Coronary artery (tissue), 2 donors: ENCODE data around the gene HSPA5.

Source experiments
- DNase-seq: peaks from one replicate; pipeline ENCODE4 v3.0.0-alpha.2; 2017; ENCODE audit warnings: low spot score
- H3K27ac ChIP-seq, 2 donors: fragments of 200-600 bp; sonication (generic); one replicate each; pipeline ENCODE4 v1.5.1; 2016 to 2019
- H3K4me3 ChIP-seq: fragments of 200-600 bp; sonication (generic); 2 replicates; pipeline ENCODE4 v1.5.1; 2016; ENCODE audit warnings: mild to moderate bottlenecking, moderate library complexity
- TF ChIP-seq, protein P1 (sequence below): fragments of 200-600 bp; sonication (generic); IDR thresholded peaks from one replicate; pipeline ENCODE4 v1.5.1; 2019; ENCODE audit warnings: antibody characterized with exemption

HSPA5 gene

DNA sequence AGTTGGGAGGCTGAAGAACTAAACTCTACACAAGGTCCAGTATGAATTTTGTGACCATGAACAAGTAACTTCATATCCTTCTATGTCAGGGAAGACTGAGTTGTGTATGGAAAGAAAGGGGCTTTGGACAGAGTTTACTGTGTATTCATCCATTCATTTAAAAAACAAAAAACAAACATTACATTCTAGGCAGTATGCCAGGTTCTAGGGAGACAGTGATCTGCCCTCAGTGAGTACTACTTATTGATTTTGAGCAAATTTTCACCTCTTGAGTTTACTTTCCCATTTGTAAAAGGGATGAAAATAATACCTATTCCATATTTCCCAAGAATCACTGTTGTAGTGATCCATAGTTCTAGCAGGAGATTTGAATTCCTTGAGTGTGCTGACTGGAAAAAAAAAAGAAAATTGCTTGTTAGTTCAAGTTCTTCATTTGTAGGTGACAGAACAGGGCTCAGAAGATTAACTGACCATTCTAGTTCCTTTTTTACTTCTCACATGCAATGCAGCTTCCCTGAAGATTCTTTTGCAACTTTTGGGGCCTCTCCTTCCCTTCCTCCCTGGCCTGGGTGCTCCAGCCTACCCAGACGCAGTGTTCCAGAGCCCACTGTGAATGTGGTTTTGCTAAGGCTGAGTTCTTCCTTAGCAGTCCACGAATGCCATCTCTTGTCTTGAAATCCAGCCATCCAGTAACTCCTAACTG, 17.8 kb upstream of the HSPA5 start:
- Histone ChIP-seq H3K4me3 (no peak overlapping the region), H3K27ac (no peak overlapping the region)
- no peak for DNase-seq
- TF ChIP-seq, protein P1, sequence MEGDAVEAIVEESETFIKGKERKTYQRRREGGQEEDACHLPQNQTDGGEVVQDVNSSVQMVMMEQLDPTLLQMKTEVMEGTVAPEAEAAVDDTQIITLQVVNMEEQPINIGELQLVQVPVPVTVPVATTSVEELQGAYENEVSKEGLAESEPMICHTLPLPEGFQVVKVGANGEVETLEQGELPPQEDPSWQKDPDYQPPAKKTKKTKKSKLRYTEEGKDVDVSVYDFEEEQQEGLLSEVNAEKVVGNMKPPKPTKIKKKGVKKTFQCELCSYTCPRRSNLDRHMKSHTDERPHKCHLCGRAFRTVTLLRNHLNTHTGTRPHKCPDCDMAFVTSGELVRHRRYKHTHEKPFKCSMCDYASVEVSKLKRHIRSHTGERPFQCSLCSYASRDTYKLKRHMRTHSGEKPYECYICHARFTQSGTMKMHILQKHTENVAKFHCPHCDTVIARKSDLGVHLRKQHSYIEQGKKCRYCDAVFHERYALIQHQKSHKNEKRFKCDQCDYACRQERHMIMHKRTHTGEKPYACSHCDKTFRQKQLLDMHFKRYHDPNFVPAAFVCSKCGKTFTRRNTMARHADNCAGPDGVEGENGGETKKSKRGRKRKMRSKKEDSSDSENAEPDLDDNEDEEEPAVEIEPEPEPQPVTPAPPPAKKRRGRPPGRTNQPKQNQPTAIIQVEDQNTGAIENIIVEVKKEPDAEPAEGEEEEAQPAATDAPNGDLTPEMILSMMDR = no peak

DNA sequence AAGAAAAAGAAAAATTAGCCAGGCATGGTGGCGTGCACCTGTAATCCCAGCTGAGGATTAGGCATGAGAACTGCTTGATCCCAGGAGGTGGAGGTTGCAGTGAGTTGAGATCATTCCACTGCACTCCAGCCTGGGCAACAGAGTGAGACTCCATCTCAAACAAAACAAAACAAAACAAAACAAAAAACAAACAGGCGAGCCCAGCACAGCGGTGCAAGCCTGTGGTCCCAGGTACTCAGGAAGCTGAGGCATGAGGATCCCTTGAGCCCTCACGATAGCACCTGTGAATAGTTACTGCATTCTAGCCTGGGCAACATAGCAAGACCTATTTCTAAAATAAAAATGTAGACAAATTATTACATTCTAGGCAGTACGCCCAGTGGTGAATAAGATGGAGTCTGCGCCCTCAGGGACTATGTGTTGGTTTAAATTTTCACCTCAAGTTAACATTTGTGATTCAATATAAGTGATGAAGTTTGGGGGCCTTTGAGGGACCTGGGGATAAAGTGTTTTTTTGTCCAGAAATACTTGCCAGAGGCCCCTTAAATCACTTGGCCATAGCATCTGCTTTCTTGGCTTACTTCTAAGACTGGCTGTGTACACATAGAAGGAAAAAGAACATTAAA, 17.1 kb upstream of the HSPA5 start:
- H3K4me3 ChIP-seq = no peak overlapping the region
- H3K27ac ChIP-seq = no peak overlapping the region
- TF ChIP-seq, protein P1 = no peak
- no peak for DNase-seq

DNA sequence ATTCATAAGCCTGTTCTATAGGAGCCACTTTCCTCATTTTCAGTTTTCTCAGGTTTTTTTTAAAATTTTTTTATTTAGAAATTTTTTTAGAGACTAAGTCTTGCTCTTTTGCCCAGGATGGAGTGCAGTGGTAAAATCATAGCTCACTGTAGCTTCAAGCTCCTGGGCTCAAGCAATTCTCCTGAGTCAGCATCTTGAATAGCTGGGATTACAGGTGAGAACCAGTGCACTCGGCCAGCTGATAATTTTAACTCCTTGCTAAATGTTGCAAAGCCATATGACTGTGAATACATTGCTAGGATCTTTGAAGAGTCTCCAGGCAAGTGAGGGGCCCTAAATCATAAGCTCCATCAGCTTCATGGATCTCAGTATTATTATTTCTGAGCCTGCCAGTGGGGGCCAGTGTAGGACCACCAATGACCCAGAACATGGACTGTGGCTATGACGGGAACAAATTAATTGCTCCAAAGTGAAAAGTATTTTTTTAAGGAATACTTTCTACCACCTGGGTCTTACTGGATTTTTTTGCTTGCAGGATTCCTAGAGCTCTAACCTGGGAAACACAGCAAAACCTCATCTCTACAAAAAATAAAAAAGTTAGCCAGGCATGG, 14.7 kb upstream of the HSPA5 start:
- TF ChIP-seq, protein P1 = no peak
- no peak for DNase-seq
- no peak overlapping the region for H3K27ac ChIP-seq
- no peak overlapping the region for H3K4me3 ChIP-seq

DNA sequence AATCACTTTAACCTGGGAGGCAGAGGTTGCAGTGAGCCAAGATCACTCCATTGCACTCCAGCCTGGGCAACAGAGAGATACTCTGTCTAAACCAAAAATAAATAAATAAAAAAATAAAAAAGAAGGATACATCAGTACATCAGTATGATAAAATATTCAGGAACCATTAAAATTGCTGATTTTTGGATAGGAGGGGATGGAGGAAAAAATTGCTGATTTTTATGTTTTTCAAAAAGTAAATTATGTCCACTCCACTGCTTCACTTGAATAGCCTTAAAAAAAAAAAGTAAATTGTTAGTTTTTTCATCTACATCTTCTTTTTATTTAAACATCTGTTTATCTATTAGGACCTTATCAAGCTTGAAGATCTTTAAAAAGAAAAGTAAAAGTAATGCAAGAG, 13.1 kb upstream of the HSPA5 start:
- no peak for DNase-seq
- Histone ChIP-seq H3K27ac (no peak overlapping the region), H3K4me3 (no peak overlapping the region)
- TF ChIP-seq, protein P1 = no peak

DNA sequence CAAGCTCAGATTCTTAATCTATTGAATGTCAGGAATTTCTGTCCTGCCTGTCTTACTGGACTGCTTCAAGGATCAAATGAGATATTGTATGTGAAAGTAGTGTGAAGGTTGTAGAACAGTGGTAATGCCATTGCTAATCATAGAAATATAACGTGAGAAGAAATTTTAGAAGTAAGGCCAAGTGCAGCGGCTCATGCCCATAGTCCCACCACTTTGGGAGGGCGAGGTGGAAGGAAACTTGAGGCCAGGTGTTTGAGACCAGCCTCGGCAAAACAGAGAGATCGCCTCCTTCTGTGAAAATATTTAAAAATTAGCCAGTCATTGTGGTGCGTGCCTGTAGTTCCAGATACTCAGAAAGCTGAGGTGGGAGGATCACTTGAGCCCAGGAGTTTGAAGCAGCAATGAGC, 5.1 kb upstream of the HSPA5 start:
- TF ChIP-seq, protein P1 = no peak
- H3K4me3 ChIP-seq = no peak overlapping the region
- no peak overlapping the region for H3K27ac ChIP-seq
- DNase-seq = no peak

DNA sequence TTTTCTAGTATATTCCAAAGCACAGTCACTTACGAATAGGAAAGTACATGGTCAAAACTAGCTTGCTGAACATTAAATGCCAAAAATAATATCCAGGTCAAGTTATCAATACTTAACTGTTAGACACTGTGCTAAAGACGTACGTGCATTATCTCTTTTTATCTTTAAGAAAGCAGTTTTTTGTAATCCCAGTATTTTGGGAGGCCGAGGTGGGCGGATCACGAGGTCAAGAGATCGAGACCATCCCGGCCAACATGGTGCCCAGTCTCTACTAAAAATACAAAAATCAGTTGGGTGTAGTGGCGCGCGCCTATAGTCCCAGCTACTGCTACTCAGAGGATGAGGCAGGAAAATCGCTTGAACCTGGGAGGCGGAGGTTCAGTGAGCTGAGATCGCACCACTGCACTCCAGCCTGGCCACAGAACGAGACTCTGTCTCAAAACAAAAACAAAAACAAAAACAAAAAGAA, 2.7 kb upstream of the HSPA5 start:
- no peak for DNase-seq
- Histone ChIP-seq H3K27ac (no peak overlapping the region), H3K4me3 (no peak overlapping the region)
- TF ChIP-seq, protein P1 = no peak
